ENCODE results near the gene NNMT. TPM values are rescaled to one million over a fixed set of nuclear protein-coding genes. Genes with fewer than 3 reads are reported as not detected.

NNMT gene
- total and polyA plus RNA-seq, 2 experiments from 2014 or later, result 1,043 to 1,317 TPM

DNA sequence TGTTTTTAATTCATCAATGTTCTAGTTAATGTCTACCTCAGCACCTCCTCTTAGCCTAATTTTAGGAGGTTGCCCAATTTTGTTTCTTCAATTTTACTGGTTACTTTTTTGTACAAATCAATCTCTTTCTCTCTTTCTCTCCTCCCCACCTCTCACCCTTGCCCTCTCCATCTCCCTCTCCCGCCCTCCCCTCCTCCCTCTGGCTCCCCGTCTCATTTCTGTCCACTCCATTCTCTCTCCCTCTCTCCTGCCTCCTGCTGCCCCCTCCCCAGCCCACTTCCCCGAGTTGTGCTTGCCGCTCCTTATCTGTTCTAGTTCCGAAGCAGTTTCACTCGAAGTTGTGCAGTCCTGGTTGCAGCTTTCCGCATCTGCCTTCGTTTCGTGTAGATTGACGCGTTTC is 40.9 kb upstream of the NNMT start:
- no peaks in the 10 kb centered on the region for H4K20me1 ChIP-seq (ENCODE audit: insufficient read depth)
- H3K4me3 ChIP-seq, result no peak overlapping the region
- in situ Hi-C loops (cut with MboI), result no loop called here
- no peaks in the 10 kb centered on the region for H3K9me3 ChIP-seq (ENCODE audit: low read depth)
- no peaks in the 10 kb centered on the region for H3K4me1 ChIP-seq (ENCODE audit: insufficient read depth)
- no peaks in the 10 kb centered on the region for H3K79me2 ChIP-seq (ENCODE audit: insufficient read depth)
- no peak overlapping the region for H2AFZ ChIP-seq
- no peak overlapping the region for H3K9ac ChIP-seq
- no peaks in the 10 kb centered on the region for H3K36me3 ChIP-seq (ENCODE audit: low read depth)
- no peak for DNase-seq
- peaks cover 3% of the 10 kb centered on the region; the same call in 1 of the 2 replicates for H3K27me3 ChIP-seq (replicated peaks; ENCODE audit: insufficient read depth)
- no peak overlapping the region for H3K27ac ChIP-seq
- no peak overlapping the region for H3K4me2 ChIP-seq (ENCODE audit: unreplicated experiment)
- H3F3A ChIP-seq (ENCODE audit: insufficient read depth), result no peaks in the 10 kb centered on the region
- 90 to 96% methylated on average over 9 to 11 of the region's 11 CpGs for WGBS, 2 experiments (ENCODE audit: low coverage in 1 of 2, low lambda C conversion rate in 2 of 2, missing lambda C conversion rate in 2 of 2)
- TF ChIP-seq EZH2 (IDR thresholded peaks at IDR 0.05; ENCODE audit: insufficient read depth, poor library complexity, severe bottlenecking), result no peak
- TF ChIP-seq EZH2phosphoT487 (IDR thresholded peaks at IDR 0.05; ENCODE audit: insufficient read depth, low read depth), result no peak
- no peaks in the 10 kb centered on the region for H3K9me2 ChIP-seq (ENCODE audit: insufficient read depth)

DNA sequence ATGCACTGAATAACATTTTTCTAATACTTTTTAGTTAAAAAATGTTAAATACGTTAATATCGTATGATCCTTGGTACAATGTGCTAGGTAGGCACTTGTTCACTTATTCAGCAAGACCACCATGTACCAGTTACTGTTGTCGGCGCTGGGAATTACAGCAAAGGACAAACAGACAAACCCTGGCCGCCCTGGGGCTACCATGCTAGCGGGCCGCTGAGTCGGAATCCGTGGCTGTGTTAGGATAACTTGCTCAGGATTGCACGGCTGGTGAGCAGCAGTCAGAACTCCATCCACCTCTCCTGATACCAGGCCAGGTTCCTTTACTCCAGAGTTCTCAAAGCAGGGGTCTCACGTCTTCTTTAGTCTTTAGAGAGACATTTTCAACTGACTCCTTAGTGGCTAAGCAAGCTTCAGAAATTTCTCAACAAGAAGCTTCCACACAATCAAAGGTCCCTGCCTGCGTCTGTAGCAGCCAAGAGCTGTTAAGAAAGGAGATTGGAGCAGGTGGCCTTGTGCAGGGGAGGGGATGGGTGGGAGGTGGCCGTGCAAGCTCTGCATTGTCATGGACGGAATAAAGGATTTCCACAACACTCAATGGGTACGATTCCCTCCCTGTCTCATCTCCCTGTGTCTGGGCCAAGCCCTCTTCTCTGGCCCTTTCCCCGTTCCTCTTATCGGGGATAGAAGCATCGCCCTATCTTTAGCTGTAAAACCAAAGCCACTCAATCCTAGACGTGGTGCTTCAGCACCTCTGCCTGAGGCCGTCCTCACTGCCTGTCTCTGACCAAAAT is 39.8 kb upstream of the NNMT start:
- no peaks in the 10 kb centered on the region for H4K20me1 ChIP-seq (ENCODE audit: insufficient read depth)
- H3K27me3 ChIP-seq (replicated peaks; ENCODE audit: insufficient read depth), result peaks cover 3% of the 10 kb centered on the region; the same call in 1 of the 2 replicates
- H2AFZ ChIP-seq, result no peak overlapping the region
- in situ Hi-C loops (cut with MboI), result no loop called here
- H3K4me2 ChIP-seq (ENCODE audit: unreplicated experiment), result no peak overlapping the region
- no peak overlapping the region for H3K4me3 ChIP-seq
- TF ChIP-seq EZH2 (IDR thresholded peaks at IDR 0.05; ENCODE audit: insufficient read depth, poor library complexity, severe bottlenecking) (no peak), EZH2phosphoT487 (IDR thresholded peaks at IDR 0.05; ENCODE audit: insufficient read depth, low read depth) (no peak)
- H3F3A ChIP-seq (ENCODE audit: insufficient read depth), result no peaks in the 10 kb centered on the region
- WGBS, 2 experiments (ENCODE audit: low coverage in 1 of 2, low lambda C conversion rate in 2 of 2, missing lambda C conversion rate in 2 of 2), result 84 to 85% methylated on average over 19 to 20 of the region's 20 CpGs
- no peak for DNase-seq
- H3K36me3 ChIP-seq (ENCODE audit: low read depth), result no peaks in the 10 kb centered on the region
- H3K9me2 ChIP-seq (ENCODE audit: insufficient read depth), result no peaks in the 10 kb centered on the region
- H3K27ac ChIP-seq, result no peak overlapping the region
- H3K4me1 ChIP-seq (ENCODE audit: insufficient read depth), result no peaks in the 10 kb centered on the region
- H3K9ac ChIP-seq, result no peak overlapping the region
- no peaks in the 10 kb centered on the region for H3K9me3 ChIP-seq (ENCODE audit: low read depth)
- H3K79me2 ChIP-seq (ENCODE audit: insufficient read depth), result no peaks in the 10 kb centered on the region

- Histone ChIP-seq H3K4me1 (ENCODE audit: insufficient read depth) (no peaks in the 10 kb centered on the region), H4K20me1 (ENCODE audit: insufficient read depth) (no peaks in the 10 kb centered on the region), H3K9me3 (ENCODE audit: low read depth) (no peaks in the 10 kb centered on the region), H3F3A (ENCODE audit: insufficient read depth) (no peaks in the 10 kb centered on the region), H2AFZ (no peak overlapping the region), H3K4me2 (ENCODE audit: unreplicated experiment) (no peak overlapping the region), H3K79me2 (ENCODE audit: insufficient read depth) (no peaks in the 10 kb centered on the region), H3K36me3 (ENCODE audit: low read depth) (no peaks in the 10 kb centered on the region), H3K27ac (no peak overlapping the region), H3K27me3 (replicated peaks; ENCODE audit: insufficient read depth) (peaks cover 3% of the 10 kb centered on the region; the same call in 1 of the 2 replicates), H3K9me2 (ENCODE audit: insufficient read depth) (no peaks in the 10 kb centered on the region), H3K9ac (no peak overlapping the region), H3K4me3 (no peak overlapping the region)
- 77 to 88% methylated on average over 9 to 10 of the region's 10 CpGs for WGBS, 2 experiments (ENCODE audit: low coverage in 1 of 2, low lambda C conversion rate in 2 of 2, missing lambda C conversion rate in 2 of 2)
- in situ Hi-C loops (cut with MboI), result no loop called here
- no peak for TF ChIP-seq EZH2 (IDR thresholded peaks at IDR 0.05; ENCODE audit: insufficient read depth, poor library complexity, severe bottlenecking)
- no peak for TF ChIP-seq EZH2phosphoT487 (IDR thresholded peaks at IDR 0.05; ENCODE audit: insufficient read depth, low read depth)
- DNase-seq, result no peak
Measured at GRCh38 chr11:114256967-114257286, 39.3 kb upstream of the NNMT start.

- Histone ChIP-seq H3K4me1 (ENCODE audit: insufficient read depth) (no peaks in the 10 kb centered on the region), H3F3A (ENCODE audit: insufficient read depth) (no peaks in the 10 kb centered on the region), H3K9ac (no peak overlapping the region), H3K4me3 (no peak overlapping the region), H3K79me2 (ENCODE audit: insufficient read depth) (no peaks in the 10 kb centered on the region), H4K20me1 (ENCODE audit: insufficient read depth) (no peaks in the 10 kb centered on the region), H3K27me3 (replicated peaks; ENCODE audit: insufficient read depth) (peaks cover 7% of the 10 kb centered on the region; the same call in 1 of the 2 replicates), H3K4me2 (ENCODE audit: unreplicated experiment) (no peak overlapping the region), H3K9me2 (ENCODE audit: insufficient read depth) (no peaks in the 10 kb centered on the region), H3K36me3 (ENCODE audit: low read depth) (no peaks in the 10 kb centered on the region), H3K9me3 (ENCODE audit: low read depth) (no peaks in the 10 kb centered on the region), H3K27ac (no peak overlapping the region), H2AFZ (no peak overlapping the region)
- WGBS, 2 experiments (ENCODE audit: low coverage in 1 of 2, low lambda C conversion rate in 2 of 2, missing lambda C conversion rate in 2 of 2), result 64% methylated on average over 23 to 29 of the region's 29 CpGs
- in situ Hi-C loops (cut with MboI), result no loop called here
- no peak for TF ChIP-seq EZH2phosphoT487 (IDR thresholded peaks at IDR 0.05; ENCODE audit: insufficient read depth, low read depth)
- TF ChIP-seq EZH2 (IDR thresholded peaks at IDR 0.05; ENCODE audit: insufficient read depth, poor library complexity, severe bottlenecking), result no peak
- peak; percentile 30 for DNase-seq
Measured at GRCh38 chr11:114257621-114258558, 38.3 kb upstream of the NNMT start.

All from GM23248 (cell line).